Measurements from ENCODE around the gene MSX2.

The MSX2 gene

GRCh38 chr5:174723315-174723978, 935 bp upstream of the MSX2 start:
- no peak for TF ChIP-seq GATA2 (IDR thresholded peaks at IDR 0.05; ENCODE audit: low read depth, low read length)
- no peak for TF ChIP-seq GATA3 (IDR thresholded peaks at IDR 0.05; ENCODE audit: low read depth, low read length)

GRCh38 chr5:174723979-174724483, 351 bp upstream of the MSX2 start:
- TF ChIP-seq GATA3 (IDR thresholded peaks at IDR 0.05; ENCODE audit: low read depth, low read length) = no peak

GRCh38 chr5:174725261-174725990, 1.0 kb downstream of the MSX2 start:
- TF ChIP-seq GATA3 (IDR thresholded peaks at IDR 0.05; ENCODE audit: low read depth, low read length) = no peak
- no peak for TF ChIP-seq GATA2 (IDR thresholded peaks at IDR 0.05; ENCODE audit: low read depth, low read length)

GRCh38 chr5:174725991-174726601, 1.7 kb downstream of the MSX2 start:
- TF ChIP-seq GATA2 (IDR thresholded peaks at IDR 0.05; ENCODE audit: low read depth, low read length) (no peak), GATA3 (IDR thresholded peaks at IDR 0.05; ENCODE audit: low read depth, low read length) (no peak)

- TF ChIP-seq GATA2 (IDR thresholded peaks at IDR 0.05; ENCODE audit: low read depth, low read length) (no peak), GATA3 (IDR thresholded peaks at IDR 0.05; ENCODE audit: low read depth, low read length) (no peak)
These were observed 2.8 kb downstream of the MSX2 start for GRCh38 chr5:174726916-174727793.

GRCh38 chr5:174727794-174728680, 3.7 kb downstream of the MSX2 start:
- TF ChIP-seq GATA2 (IDR thresholded peaks at IDR 0.05; ENCODE audit: low read depth, low read length) (peak; percentile 66), GATA3 (IDR thresholded peaks at IDR 0.05; ENCODE audit: low read depth, low read length) (no peak)

- no peak for TF ChIP-seq GATA3 (IDR thresholded peaks at IDR 0.05; ENCODE audit: low read depth, low read length)
- no peak for TF ChIP-seq GATA2 (IDR thresholded peaks at IDR 0.05; ENCODE audit: low read depth, low read length)
These were observed 4.8 kb downstream of the MSX2 start for GRCh38 chr5:174729075-174729680.

GRCh38 chr5:174731214-174732035, 7.0 kb downstream of the MSX2 start:
- TF ChIP-seq GATA2 (IDR thresholded peaks at IDR 0.05; ENCODE audit: low read depth, low read length) (no peak), GATA3 (IDR thresholded peaks at IDR 0.05; ENCODE audit: low read depth, low read length) (no peak)

- no peak for TF ChIP-seq GATA3 (IDR thresholded peaks at IDR 0.05; ENCODE audit: low read depth, low read length)
- TF ChIP-seq GATA2 (IDR thresholded peaks at IDR 0.05; ENCODE audit: low read depth, low read length) = no peak
These were observed 7.9 kb downstream of the MSX2 start for GRCh38 chr5:174732036-174733020.

GRCh38 chr5:174733091-174733690, 8.8 kb downstream of the MSX2 start:
- TF ChIP-seq GATA3 (IDR thresholded peaks at IDR 0.05; ENCODE audit: low read depth, low read length) (no peak), GATA2 (IDR thresholded peaks at IDR 0.05; ENCODE audit: low read depth, low read length) (no peak)

All from SH-SY5Y (cell line).